ENCODE measurements around the gene ONECUT2.
"Not testable (repeated sequence)": the region's sequence is repeated elsewhere in the genome, so short reads cannot be mapped to it uniquely, and the experiment has no call there.

The ONECUT2 gene

DNA sequence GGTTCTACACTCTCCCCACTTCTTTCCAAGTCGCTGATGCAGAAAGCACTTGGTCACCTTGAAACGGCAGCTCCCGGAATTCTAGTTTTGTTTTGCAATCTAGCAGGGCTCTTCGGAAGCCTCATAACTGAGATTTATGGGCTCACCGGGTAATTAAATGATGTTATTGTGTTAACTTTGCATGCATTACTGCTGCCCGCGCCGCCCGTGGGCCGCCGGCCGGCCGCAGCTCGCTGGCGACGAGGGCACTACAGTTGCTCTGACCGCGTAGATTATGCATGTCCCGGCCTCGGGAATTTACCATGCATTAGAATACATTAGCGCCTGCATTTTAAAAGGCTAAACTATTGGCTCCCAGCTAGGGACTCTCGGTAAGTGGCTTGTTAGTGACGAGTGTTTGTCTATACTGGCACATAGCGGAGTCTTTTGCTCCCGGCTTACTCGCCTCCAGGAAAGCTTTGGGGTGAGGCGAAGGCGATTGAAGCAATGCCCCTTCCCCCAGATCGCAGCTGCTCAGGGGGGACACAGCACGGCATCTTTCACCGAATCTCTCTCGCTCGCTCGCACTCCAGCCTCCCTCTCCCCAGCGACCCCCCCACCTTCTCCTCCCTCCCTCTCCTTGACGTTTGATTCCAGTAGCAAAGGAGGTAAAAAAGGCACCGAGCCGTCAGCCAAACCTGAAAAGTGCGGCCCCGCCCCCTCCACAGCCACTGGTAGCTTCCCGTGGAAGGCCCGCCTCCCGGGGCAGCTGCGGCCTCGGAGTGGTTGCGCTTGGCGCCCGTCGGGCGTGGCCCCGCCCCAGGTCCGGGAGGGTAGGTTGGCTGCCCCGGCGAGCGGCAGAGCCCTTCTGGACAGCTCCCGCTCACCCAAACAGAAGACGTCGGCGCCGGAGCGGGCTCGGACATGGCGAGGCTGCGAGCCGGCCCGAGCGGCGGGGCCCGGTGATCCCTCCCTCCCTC, at the start of gene ONECUT2:
Gene ONECUT2 (plus strand): TSS at position 839 of the 959 bp plus-strand sequence. CDS start 343 bp downstream, outside the sequence.
- peak in 1 of 2 donors; percentile 17 for DNase-seq (ENCODE audit: low read depth in 1 of 2, low spot score in 1 of 2)

DNA sequence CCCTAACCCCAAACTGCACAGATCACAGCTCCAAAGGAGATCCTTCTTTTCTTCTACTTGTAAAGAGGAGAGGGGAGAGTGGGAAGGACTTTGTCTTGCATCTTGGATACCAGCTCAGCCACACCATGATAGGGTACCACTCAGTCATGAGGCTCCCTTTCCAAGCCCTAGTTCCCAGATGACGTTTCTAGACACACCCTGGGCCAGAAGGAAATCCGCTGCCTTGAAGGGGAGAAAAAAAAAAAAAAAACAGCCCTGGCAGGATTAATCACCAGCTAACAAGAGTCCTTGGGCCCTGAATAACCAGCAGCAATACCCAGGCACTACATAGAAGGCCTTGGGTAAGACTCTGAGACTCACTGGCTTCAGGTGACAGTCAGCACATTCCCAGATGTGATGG, 45.9 kb upstream of the ONECUT2 start:
- no peak for DNase-seq (ENCODE audit: low read depth in 1 of 2, low spot score in 1 of 2)

DNA sequence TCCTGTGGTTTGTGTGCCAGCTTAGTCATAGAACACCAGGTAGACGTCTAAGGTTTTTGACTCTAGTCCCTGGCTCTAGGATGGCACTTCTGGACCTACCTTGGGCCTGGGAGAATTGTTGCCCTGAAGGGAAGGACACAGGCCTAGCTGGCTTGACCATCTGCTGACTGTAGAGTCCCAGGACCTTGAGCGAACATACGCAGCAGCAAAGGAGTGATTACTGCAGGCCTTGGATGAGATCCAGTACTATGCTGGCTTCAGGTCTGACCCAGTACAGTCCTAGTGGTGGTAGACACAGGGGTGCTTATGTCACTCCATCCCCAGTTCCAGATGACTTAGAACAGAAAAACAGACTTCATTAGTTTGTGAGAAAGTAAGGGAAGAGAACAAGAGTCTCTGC, 45.1 kb upstream of the ONECUT2 start:
- no peak for DNase-seq (ENCODE audit: low read depth in 1 of 2, low spot score in 1 of 2)

DNA sequence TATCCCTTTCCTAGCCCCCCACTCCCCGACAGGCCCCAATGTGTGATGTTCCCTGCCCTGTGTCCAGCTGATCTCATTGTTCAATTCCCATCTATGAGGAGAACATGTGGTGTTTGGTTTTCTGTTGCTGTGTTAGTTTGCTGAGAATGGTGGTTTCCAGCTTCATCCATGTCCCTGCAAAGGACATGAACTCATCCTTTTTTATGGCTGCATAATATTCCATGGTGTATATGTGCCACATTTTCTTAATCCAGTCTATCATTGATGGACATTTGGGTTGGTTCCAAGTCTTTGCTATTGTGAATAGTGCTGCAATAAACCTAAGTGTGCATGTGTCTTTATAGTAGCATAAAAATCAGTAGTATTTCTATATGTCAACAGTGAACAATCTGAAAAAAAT, 40.4 kb upstream of the ONECUT2 start:
- DNase-seq (ENCODE audit: low read depth in 1 of 2, low spot score in 1 of 2), result not testable (repeated sequence)

DNA sequence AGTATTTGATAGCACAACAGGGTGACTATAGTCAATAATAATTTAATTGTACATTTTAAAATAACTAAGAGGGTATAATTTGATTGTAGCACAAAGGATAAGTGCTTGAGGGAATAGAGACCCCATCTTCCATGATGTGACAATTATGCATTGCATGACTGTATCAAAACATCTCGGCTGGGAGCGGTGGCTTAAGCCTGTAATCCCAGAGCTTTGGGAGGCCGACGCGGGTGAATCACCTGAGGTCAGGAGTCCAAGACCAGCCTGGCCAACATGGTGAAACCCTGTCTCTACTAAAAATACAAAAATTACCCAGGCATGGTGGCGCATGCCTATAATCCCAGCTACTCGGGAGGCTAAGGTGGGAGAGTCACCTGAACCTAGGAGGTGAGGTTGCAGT, 38.3 kb upstream of the ONECUT2 start:
- DNase-seq (ENCODE audit: low read depth in 1 of 2, low spot score in 1 of 2), result not testable (repeated sequence)

DNA sequence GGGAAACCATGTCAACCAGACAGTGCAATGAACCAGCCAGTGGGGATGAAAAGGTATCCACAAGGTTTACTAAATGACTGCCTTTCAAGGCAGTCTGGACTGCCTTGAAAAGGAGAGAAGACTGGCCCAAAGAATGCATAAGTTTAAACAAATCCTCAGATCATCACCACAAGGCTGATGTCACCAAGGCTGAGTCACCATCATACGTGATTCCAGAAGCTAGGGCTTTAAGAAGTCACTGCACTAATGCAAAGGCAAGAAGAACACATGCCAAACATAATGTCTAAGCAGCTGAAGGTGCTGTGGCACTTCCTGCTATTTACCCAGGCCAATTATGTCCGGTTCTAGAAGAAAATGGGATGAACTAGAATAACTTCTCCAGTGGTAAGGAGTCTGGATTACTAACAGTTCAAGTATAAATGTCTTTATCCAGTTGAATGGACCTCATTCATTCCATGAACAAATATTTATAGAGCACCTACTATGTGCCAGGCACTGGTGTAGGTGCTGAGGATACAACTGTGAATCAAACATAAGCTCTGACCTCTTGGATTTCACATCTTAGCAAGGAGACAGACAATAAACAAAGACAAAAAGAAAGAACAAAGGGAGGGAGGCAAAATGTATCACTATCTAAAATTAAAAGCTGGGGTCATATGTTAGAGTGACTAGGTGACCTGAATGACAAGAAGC, 37.6 kb upstream of the ONECUT2 start:
- no peak for DNase-seq (ENCODE audit: low read depth in 1 of 2, low spot score in 1 of 2)

DNA sequence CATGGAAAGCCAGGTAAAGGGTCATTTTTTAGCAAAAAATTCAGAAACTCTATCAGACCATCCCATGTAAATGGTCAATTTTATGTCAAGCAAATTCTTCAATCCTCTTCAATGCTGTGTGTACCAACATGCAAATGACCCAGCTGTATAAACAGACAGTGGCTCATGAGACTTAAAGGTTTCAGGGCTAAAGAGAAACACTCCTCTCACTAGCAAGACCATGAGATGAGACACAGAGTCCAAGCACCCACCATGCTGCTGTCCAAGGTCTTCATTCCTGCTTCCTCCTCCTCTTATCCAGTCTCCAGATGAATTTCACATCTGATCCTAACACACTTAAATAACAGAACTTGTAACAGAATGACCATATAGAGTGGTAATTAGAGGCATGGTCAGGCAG, 30.8 kb upstream of the ONECUT2 start:
- no peak for DNase-seq (ENCODE audit: low read depth in 1 of 2, low spot score in 1 of 2)

DNA sequence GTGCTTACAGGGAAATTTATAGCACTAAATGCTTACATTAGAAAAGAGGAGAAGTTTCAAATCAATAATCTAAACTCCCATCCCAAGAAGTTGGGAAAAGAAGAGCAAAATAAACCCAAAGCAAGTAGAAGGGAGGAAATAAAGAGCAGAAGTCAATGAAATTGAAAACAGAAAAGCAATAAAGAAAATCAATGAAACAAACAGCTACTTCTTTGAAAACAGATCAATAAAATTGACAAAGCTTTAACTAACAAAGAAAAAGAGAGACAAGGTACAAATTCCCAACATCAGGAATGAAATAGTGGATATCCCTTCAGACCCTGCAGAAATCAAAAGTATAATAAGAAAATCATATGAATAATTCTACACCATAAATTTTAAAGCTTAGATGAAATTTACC, 25.5 kb upstream of the ONECUT2 start:
- no peak for DNase-seq (ENCODE audit: low read depth in 1 of 2, low spot score in 1 of 2)

DNA sequence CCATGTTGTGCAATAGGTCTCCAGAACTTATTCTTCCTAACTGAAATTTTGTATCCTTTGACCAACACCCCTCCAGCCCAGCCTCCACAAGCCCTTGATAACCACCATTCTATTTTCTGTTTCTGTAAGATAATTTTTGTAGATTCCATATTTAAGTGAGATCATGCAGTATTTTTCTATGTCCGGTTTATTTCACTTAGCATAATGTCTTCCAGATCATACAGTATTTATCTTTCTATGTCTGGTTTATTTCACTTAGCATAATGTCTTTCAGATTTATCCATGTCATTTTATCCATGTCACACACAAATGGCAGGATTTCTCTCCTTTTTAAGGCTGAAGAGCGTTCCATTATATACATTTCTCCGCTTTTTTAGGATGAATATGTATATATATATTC, 24.4 kb upstream of the ONECUT2 start:
- DNase-seq (ENCODE audit: low read depth in 1 of 2, low spot score in 1 of 2), result no peak

DNA sequence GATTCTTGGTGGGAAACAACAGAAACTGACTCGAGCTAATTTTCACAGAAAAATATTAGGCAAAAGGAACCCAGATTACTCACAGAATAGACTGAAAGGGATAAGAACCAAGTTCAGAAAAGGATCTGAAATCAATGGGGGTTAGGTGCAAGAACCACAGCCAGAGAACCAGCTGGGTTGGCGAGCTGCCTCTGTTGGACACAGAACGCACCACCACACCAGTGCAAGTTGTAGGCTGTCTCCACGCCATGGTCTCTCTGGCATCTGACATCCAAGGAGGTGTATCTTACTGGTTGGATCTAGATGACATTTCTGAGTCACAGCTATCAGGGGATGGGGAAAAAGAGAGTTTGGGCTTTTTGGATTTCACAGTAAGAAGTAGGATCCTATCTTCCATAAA, 18.6 kb upstream of the ONECUT2 start:
- no peak for DNase-seq (ENCODE audit: low read depth in 1 of 2, low spot score in 1 of 2)

DNA sequence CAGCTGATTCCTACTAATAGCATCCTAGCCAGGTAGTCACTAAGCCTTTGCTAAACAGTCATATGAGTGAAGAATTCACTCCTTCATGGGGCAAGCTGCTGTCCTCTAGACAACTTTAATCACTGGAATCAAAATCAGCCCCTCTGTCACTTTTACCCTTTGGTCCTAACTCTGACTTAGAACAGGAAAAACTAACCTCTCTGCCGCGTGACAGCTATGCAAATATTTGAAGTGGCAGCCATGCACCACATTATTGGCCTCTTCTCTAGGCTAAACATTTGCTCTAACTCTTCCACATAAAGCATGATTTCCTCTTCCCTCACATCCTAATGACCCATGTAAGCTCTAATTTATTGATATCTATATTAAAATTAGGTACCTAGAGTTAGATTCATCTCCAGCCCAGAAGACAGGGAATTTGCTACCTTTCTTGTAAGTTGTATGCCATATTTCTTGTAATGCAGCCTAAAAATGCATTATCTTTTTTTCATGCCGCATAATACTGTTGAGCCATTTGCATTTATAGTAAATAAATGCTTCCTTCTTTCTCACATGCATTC, 12.8 kb upstream of the ONECUT2 start:
- no peak for DNase-seq (ENCODE audit: low read depth in 1 of 2, low spot score in 1 of 2)

DNA sequence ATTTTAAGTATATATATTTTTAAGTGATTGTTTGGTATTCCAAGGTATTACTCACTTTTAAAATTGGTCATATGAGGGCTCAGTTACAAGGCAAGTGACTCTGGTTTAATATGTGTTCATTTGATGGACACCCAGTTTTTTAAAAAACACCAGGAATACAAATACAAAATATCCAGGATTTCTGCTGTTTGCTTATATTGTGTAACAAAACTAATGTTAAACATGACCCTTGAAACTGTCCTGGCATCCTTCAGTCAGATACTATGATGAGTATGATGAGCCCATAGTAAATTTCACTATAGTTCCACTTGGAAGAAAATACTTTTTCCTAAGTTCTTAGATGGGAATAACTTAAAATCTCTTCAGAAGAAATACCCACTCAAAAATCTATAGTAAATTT, 11.4 kb upstream of the ONECUT2 start:
- no peak for DNase-seq (ENCODE audit: low read depth in 1 of 2, low spot score in 1 of 2)

DNA sequence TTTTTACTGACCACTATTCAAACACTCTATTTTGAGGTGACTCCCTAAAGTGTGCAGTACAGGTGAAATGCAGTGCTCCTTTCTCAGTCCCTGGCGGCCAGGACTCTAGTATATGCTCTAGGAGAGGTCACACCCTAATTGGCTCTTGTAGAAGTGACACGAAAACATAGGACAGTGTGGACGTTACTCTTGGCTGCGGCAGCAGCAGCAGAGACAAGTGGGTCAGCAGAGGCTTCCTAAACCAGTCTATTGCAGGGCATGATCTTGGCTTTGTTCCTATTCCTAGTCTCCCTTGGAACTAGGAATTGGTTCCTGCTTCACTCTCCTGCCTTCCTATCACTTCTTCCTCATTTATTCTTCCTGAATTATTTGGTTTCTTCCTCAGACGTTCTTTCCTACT, 10.1 kb upstream of the ONECUT2 start:
- DNase-seq (ENCODE audit: low read depth in 1 of 2, low spot score in 1 of 2), result no peak

DNA sequence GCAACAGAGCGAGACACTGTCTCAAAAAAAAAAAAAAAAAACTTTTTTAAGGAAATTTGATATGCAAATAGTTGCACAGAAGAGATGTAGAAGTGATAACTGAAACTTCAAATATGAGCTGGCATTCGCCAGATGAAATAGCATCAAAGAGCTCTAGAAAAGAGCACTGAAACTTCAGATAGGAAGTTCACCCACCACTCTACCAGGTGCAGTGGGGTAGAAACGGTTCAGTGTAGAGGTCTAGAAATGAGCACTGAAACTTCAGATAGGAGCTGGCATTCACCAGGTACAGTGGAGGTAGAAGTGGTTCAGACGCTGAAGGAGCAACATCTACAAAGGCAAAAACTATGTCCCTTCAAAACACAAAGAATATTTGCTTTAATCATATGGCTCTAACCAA, 9.0 kb upstream of the ONECUT2 start:
- DNase-seq (ENCODE audit: low read depth in 1 of 2, low spot score in 1 of 2), result no peak

DNA sequence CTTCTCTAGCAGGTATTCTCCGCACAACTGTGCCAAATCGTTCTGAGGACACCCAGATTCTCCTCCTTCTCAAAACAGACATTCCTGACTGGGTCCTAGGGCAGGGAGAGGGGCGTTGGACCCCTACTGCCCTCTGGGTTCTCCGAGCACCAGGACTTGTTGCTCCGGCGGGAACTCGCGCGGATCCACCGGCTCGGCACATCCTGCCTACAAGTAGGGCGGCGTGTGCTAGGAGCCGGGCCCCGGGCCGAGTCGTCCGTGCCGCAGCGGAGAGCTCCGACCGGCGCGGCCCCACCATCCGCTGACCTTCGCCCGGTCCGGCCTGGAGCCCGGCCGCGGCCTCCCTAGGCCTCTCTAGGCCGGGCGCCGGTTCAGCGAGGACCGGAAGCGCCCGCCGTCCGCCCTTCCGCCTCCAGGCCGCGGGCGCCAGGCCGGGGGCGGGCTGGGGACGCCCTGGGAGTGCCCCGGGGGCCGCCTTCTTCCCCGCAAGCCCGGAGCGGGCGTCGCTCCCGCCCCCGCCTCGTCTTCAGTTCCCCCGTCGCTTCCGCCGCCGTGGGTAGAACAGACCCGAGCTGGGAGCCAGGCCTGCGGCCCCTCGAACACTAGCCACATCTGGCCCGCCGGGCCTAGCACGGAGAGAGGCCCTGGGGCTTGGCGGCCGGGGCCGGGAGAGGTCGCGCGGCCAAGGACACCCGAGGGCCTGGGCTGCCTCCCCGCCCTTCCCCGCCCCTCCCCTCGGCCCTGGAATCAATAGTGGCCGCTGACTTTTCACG, 7.6 kb upstream of the ONECUT2 start:
- DNase-seq (ENCODE audit: low read depth in 1 of 2, low spot score in 1 of 2), result no peak

DNA sequence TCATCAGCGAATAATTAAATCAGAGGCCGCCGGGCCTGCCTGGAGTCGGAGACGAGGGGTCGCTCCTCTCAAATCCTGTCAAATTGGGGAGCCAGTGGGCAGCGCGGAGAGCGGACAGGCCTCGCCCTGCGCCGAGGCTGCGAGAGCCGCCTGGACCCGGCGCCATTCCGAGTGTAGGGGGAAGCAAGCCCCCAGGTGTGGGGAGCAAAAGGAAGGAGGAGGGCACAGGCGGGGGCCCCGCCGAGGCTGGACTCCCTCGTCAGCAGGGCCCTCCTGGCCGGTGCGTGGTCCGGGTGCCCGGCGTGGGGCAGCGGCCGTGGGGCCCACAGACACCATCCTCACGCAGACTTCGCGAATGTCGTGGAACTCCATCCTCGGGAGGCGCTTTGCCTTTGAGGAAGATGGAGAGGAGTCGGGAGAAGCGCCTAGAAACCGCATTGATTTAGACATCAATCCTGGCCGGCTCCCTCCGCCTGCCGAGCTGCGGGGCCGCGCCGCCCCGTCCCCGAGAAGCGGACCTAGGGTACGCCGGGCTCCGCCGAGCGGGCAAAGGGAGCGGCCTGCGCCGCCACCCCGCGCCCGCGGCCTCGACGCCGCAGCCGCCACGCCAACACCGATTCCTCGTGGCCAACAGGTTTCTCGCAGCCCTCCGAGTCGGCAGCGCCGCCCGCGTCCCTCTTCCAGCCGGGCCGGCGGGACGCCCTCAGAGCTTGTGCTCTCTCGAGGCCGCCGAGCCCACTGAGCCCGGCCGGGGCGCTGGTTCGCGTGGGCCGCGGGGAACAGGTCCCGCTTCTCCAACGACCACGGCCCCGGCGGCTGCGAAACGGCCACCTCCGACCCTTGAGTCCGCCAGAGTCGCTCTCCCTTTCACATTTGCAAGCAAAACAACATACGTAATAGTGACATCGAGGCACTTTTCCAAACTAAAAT, 6.7 kb upstream of the ONECUT2 start:
- DNase-seq (ENCODE audit: low read depth in 1 of 2, low spot score in 1 of 2), result no peak

DNA sequence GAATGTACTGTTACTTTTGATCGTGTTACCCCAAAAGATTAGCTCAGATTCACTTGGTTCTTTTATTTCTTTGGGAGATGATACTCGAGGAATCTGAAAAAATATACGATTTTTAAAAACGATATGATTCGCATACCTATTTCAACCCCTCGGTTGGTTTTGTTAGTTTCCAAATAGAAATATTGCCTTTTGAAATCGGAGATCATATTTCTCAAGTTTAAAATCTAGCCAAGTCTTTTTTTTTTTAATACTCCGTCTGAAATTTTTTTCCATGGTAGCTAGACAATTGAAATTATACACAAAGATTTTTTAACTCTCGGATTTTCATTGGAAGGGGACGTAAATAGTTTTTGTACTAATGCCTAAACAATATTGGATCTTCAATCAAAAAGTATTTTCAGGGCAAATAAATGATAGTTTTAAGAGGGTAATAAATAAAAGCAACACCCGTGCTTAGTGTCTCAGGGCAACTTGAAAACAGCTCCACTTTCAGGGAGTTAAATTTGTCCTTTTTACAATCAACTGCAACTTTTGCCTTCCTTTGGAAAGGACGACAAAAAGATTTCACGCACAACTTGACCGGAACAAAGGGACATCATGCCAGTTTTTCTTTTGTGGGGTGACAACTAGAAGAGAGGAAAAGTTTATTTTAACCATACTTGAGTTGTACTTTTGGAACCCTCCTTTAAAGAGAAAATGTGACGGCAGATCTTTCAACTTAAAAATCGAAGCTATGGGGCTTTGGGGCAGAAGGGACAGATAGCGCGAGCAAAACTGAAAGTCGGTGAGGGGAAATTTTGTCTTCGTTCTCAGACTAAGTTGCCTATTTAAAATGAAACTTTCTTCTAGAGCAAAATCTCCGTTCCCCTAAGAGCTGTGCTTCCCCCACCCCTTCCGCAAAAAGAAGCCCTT, 5.8 kb upstream of the ONECUT2 start:
- no peak for DNase-seq (ENCODE audit: low read depth in 1 of 2, low spot score in 1 of 2)

DNA sequence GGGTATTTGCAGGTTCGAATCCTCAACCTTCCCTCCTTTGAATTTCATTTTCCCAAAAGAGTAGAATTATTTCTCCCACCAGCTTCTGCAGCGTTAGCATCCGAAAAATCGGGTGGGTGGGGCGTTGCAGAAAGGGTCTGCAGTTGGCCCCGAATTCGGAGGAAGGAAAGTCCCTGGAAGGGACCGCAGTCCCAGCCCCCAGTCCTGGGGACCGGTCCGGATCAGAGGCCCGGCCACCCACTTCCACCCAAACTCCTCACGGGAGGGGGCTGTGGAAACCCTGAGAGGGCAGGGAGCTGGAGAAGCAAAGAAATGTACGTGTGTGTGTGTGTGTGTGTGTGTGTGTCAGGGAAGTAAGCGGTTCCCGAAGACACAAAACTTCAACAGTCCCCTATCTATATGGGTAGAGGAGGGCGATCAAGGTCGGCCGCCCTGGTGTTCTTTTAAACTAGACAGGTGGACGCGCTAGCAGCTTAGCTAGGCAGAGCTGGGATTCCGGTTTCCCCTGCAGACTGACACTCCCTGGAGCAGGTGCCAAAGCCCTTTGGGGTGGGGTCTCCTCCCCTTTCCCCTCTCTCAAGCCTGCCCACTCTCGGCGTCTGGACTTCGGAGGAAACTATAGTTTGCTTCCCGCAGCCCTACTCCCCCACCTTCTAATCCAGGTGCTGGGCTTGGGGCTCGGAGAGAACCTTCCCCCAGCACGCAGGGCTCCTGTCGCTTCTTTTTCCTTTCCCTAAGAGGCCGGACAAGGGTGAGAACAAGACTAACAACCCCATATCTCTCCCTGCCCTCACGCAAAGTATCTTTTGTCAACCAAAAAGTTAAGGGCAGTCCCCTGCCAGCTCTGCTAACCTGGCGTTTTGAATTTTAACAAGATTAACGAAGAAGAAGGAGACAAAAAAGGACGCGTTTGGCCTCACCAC, 4.8 kb upstream of the ONECUT2 start:
- no peak for DNase-seq (ENCODE audit: low read depth in 1 of 2, low spot score in 1 of 2)
